OCI-M1 (cell line): ENCODE results near the gene TBC1D16.

Source experiments
- DNase-seq: peaks from one replicate; lab custom pipeline; 2025; lab: John Stamatoyannopoulos, UW

TBC1D16 gene

DNA sequence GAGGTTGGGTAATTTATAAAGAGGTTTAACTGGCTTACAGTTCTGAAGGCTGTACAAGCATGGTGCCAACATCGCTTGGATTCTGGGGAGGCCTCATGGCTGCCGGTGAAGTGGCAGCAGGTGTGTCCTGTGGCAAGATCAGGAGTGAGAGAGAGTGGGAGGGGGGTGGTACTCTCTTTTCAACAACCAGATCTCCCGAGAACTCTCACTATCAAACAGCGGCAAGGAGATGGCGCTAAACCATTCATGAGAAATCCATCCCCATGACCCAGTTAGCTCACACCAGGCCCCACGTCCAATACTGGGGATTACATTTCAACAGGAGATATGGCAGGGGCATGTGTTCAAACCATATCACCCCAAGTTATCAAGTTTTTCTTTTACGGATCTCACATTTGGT is 152.5 kb downstream of the TBC1D16 start:
- DNase-seq: no peak
